Adrenal gland (tissue), 5 donors: Measurements from ENCODE around the gene ADISSP.

Experiments used
- CTCF ChIP-seq, 6 experiments: fragments of 450-650 bp in 4 of 6; fragments of 200-600 bp in 2 of 6; sonication (generic) in 1 of 6; IDR thresholded peaks; 1 replicate in 5 of 6; 2 replicates in 1 of 6; pipeline versions ENCODE4 v1.5.1 to v1.8.0; 2016 to 2021; ENCODE audit warnings: antibody characterized with exemption in 6 of 6, mild to moderate bottlenecking in 2 of 6, moderate library complexity in 1 of 6
- POLR2A ChIP-seq, 2 donors: fragments of 450-650 bp; IDR thresholded peaks; one replicate each; pipeline ENCODE4 v1.6.1; 2017; ENCODE audit warnings: antibody characterized with exemption in 2 of 2, mild to moderate bottlenecking in 2 of 2, moderate library complexity in 1 of 2
- donor health status: DM: no; HTN: no; CAD: no.

GRCh38 chr20:3812975-3813847 is 45.7 kb upstream of the ADISSP start:
- TF ChIP-seq CTCF (IDR thresholded peaks at IDR 0.05) (no peak), POLR2A (IDR thresholded peaks at IDR 0.05) (no peak)
